Neural cell (in vitro differentiated cells): Measurements from ENCODE around the gene OLIG1.

Source experiments
- CTCF ChIP-seq: fragments of 450-650 bp; IDR thresholded peaks from 2 replicates; pipeline ENCODE4 v1.5.1; 2014; ENCODE audit warnings: antibody characterized with exemption, mild to moderate bottlenecking, moderate library complexity; ENCODE audit not compliant: poor library complexity, severe bottlenecking
- EP300 ChIP-seq: fragments of 450-650 bp; conservative IDR thresholded peaks from 2 replicates; pipeline ENCODE4 v1.6.1; 2014; ENCODE audit warnings: antibody characterized with exemption, mild to moderate bottlenecking, moderate library complexity; ENCODE audit not compliant: poor library complexity, severe bottlenecking
- EZH2 ChIP-seq: fragments of 200-600, 300-800 bp; shearing (Covaris generic), sonication (generic); IDR thresholded peaks from 2 replicates; pipeline ENCODE4 v1.6.1; 2014; ENCODE audit warnings: antibody characterized with exemption, low read length, borderline replicate concordance, mild to moderate bottlenecking; ENCODE audit not compliant: insufficient read depth, poor library complexity, severe bottlenecking
- POLR2AphosphoS5 ChIP-seq: IDR thresholded peaks from 2 replicates; pipeline ENCODE4 v1.6.1; 2012
- REST ChIP-seq: IDR thresholded peaks from 2 replicates; pipeline ENCODE4 v1.6.1; 2012; ENCODE audit warnings: borderline replicate concordance
- TAF1 ChIP-seq: IDR thresholded peaks from 2 replicates; pipeline ENCODE4 v1.6.1; 2012; ENCODE audit warnings: low read depth

- TF ChIP-seq CTCF, result no peak
- no peak for TF ChIP-seq TAF1
- no peak for TF ChIP-seq POLR2AphosphoS5
- TF ChIP-seq EP300, result no peak
- TF ChIP-seq EZH2, result no peak
- TF ChIP-seq REST, result no peak
These were observed 41.7 kb upstream of the OLIG1 start for GRCh38 chr21:33028287-33028670.
